Fibroblast of lung (primary cell): ENCODE results near the gene EIF4EBP2. TPM values are rescaled to one million over a fixed set of nuclear protein-coding genes. Genes with fewer than 3 reads are reported as not detected.

Experiments
- DNase-seq, 2 donors: peaks; one replicate each; pipeline versions ENCODE4 v3.0.0 to v3.0.0-alpha.2; 2010; ENCODE audit warnings: low read depth in 2 of 2
- H2AFZ ChIP-seq: 2 replicates; pipeline ENCODE4 v1.5.1; 2012; ENCODE audit warnings: low read length, control low read depth, inconsistent platforms
- H3K27ac ChIP-seq: 2 replicates; pipeline ENCODE4 v1.5.1; 2011; ENCODE audit warnings: low read length, control low read depth; ENCODE audit not compliant: insufficient read depth
- H3K27me3 ChIP-seq: 2 replicates; pipeline ENCODE4 v1.5.1; 2011; ENCODE audit warnings: mild to moderate bottlenecking, low read length; ENCODE audit not compliant: control insufficient read depth, insufficient read depth
- H3K36me3 ChIP-seq: 2 replicates; pipeline ENCODE4 v1.5.1; 2011; ENCODE audit warnings: low read length; ENCODE audit not compliant: control insufficient read depth, insufficient read depth
- H3K4me1 ChIP-seq: 2 replicates; pipeline ENCODE4 v1.5.1; 2011; ENCODE audit warnings: low read length; ENCODE audit not compliant: control insufficient read depth, insufficient read depth; ENCODE audit errors: extremely low read depth
- H3K4me2 ChIP-seq: 2 replicates; pipeline ENCODE4 v1.5.1; 2011; ENCODE audit warnings: low read length, control low read depth; ENCODE audit not compliant: insufficient read depth; ENCODE audit errors: extremely low read depth
- H3K4me3 ChIP-seq, 4 experiments: fragments of 200-600 bp in 1 of 4; sonication (generic) in 1 of 4; replicated peaks in 1 of 4; 2 replicates each; pipeline ENCODE4 v1.5.1; 2011 to 2016; ENCODE audit warnings: low read length in 4 of 4, low read depth in 3 of 4, mild to moderate bottlenecking in 3 of 4, control low read depth in 2 of 4, inconsistent platforms in 1 of 4, mixed read lengths in 1 of 4; ENCODE audit not compliant: insufficient read depth in 1 of 4; ENCODE audit errors: control extremely low read depth in 1 of 4
- H3K79me2 ChIP-seq: 2 replicates; pipeline ENCODE4 v1.5.1; 2012; ENCODE audit warnings: mild to moderate bottlenecking, low read length, inconsistent platforms; ENCODE audit not compliant: control insufficient read depth, insufficient read depth
- H3K9ac ChIP-seq: 2 replicates; pipeline ENCODE4 v1.5.1; 2011; ENCODE audit warnings: mild to moderate bottlenecking, low read length, control low read depth; ENCODE audit not compliant: insufficient read depth
- H3K9me3 ChIP-seq: 2 replicates; pipeline ENCODE4 v1.5.1; 2012; ENCODE audit warnings: low read depth, low read length; ENCODE audit not compliant: control insufficient read depth, insufficient read depth
- H4K20me1 ChIP-seq: 2 replicates; pipeline ENCODE4 v1.5.1; 2011; ENCODE audit warnings: low read length; ENCODE audit not compliant: control insufficient read depth, insufficient read depth; ENCODE audit errors: extremely low read depth
- CTCF ChIP-seq, 2 donors: IDR thresholded peaks in 1 of 2; conservative IDR thresholded peaks in 1 of 2; 1 replicate in 1 of 2; 2 replicates in 1 of 2; pipeline ENCODE4 v1.5.1; 2011 to 2012; ENCODE audit warnings: low read length in 2 of 2, control low read depth in 1 of 2, inconsistent platforms in 1 of 2, low read depth in 1 of 2, mild to moderate bottlenecking in 1 of 2
- EZH2 ChIP-seq: IDR thresholded peaks from 2 replicates; pipeline ENCODE4 v1.5.1; 2012; ENCODE audit warnings: low read length, control low read depth, mild to moderate bottlenecking; ENCODE audit errors: missing control alignments
- polyA plus RNA-seq, 2 donors: library from polyadenylated mRNA; depleted of rRNA in 1 of 2; stranded (reverse) in 1 of 2; unstranded in 1 of 2; fragments of >200 nt; gene quantifications; 2 replicates each; pipeline ENCODE4 v1.2.1, GENCODE V29; 2011 to 2012; ENCODE audit warnings: missing spikeins in 1 of 2
- total RNA-seq: library from RNA; depleted of rRNA; stranded (reverse); fragments of >200 nt; gene quantifications from 2 replicates; pipeline ENCODE4 v1.2.1, GENCODE V29; 2014

Gene EIF4EBP2
- total and polyA plus RNA-seq, 2 donors (not counting 1 experiment from before 2014, with no cell fraction given), result 18.0 to 44.9 TPM

DNA sequence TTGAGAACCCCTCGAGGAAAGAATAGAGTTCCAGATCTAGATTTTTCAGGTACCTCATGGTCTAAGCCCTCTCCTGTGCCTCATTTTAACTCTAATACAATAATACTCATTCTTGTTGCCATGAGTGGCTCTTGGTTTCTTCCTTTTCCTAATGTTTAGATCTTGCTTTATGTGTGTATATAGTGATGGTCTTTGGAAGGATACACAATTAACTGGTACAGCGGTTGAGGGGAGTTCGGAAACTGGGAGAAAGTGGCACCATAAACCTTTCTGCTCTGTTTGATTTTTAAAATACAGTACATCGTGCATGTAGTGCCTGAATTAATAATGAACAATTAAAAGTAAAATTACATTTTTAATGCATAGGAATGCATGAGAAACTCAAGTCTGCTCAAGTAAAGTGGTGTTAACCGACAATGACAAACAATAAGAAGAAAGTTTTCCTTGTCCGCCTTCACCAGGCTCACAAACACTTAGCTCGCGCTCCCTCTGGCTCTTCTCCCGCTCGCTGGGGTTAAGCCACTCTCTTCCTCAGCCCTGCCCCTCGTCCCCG lies 386 bp upstream of the EIF4EBP2 start:
- no peaks in the 10 kb centered on the region for H4K20me1 ChIP-seq
- no peaks in the 10 kb centered on the region for H3K27me3 ChIP-seq
- H3K4me2 ChIP-seq, result peak overlapping the region; percentile 83
- H3K79me2 ChIP-seq, result peaks cover 30% of the 10 kb centered on the region
- no peaks in the 10 kb centered on the region for H3K9me3 ChIP-seq
- H3K9ac ChIP-seq, result peak overlapping the region; percentile 94
- TF ChIP-seq CTCF (conservative IDR thresholded peaks at IDR 0.05 in 1 of 2, IDR thresholded peaks at IDR 0.05 in 1 of 2; ENCODE audit: low read depth in 1 of 2, low read length in 2 of 2), result no peak
- TF ChIP-seq EZH2, result no peak
- peak overlapping the region; percentile 28 to 95 (median 34) for H3K4me3 ChIP-seq
- peak overlapping the region; percentile 38 for H2AFZ ChIP-seq
- DNase-seq, result no peak
- H3K27ac ChIP-seq, result no peak overlapping the region
- no peaks in the 10 kb centered on the region for H3K36me3 ChIP-seq
- no peaks in the 10 kb centered on the region for H3K4me1 ChIP-seq

- Histone ChIP-seq H3K9me3 (no peaks in the 10 kb centered on the region), H3K36me3 (no peaks in the 10 kb centered on the region), H3K4me2 (peak overlapping the region; percentile 84), H4K20me1 (no peaks in the 10 kb centered on the region), H3K79me2 (peaks cover 40% of the 10 kb centered on the region), H3K4me3 (peak overlapping the region; percentile 33 to 95 (median 62)), H3K4me1 (no peaks in the 10 kb centered on the region), H3K27ac (peak overlapping the region; percentile 95), H2AFZ (no peak overlapping the region), H3K9ac (peak overlapping the region; percentile 94), H3K27me3 (no peaks in the 10 kb centered on the region)
- TF ChIP-seq CTCF (conservative IDR thresholded peaks at IDR 0.05 in 1 of 2, IDR thresholded peaks at IDR 0.05 in 1 of 2; ENCODE audit: low read depth in 1 of 2, low read length in 2 of 2), result no peak
- TF ChIP-seq EZH2, result no peak
- peak in 1 of 2 donors; percentile 39 for DNase-seq
Observed at GRCh38 chr10:70404787-70405036, 767 bp downstream of the EIF4EBP2 start.

GRCh38 chr10:70405037-70405824 lies 1.3 kb downstream of the EIF4EBP2 start:
- H3K4me3 ChIP-seq, result peak overlapping the region; percentile 33 to 95 (median 62)
- H3K9ac ChIP-seq, result peak overlapping the region; percentile 94
- no peaks in the 10 kb centered on the region for H3K27me3 ChIP-seq
- DNase-seq, result peak; percentile 97 to 99
- H3K4me2 ChIP-seq, result peak overlapping the region; percentile 84
- H3K9me3 ChIP-seq, result no peaks in the 10 kb centered on the region
- H3K36me3 ChIP-seq, result no peaks in the 10 kb centered on the region
- peaks cover 42% of the 10 kb centered on the region for H3K79me2 ChIP-seq
- no peaks in the 10 kb centered on the region for H3K4me1 ChIP-seq
- peak overlapping the region; percentile 95 for H3K27ac ChIP-seq
- H2AFZ ChIP-seq, result no peak overlapping the region
- H4K20me1 ChIP-seq, result no peaks in the 10 kb centered on the region
- no peak for TF ChIP-seq EZH2
- no peak for TF ChIP-seq CTCF (conservative IDR thresholded peaks at IDR 0.05 in 1 of 2, IDR thresholded peaks at IDR 0.05 in 1 of 2; ENCODE audit: low read depth in 1 of 2, low read length in 2 of 2)
